ENCODE measurements around the gene ATF6. TPM values are rescaled to one million over a fixed set of nuclear protein-coding genes. Genes with fewer than 3 reads are reported as not detected.

ATF6 gene
- total and polyA plus RNA-seq, 2 donors from 2014 or later: 11.5 to 35.6 TPM

DNA sequence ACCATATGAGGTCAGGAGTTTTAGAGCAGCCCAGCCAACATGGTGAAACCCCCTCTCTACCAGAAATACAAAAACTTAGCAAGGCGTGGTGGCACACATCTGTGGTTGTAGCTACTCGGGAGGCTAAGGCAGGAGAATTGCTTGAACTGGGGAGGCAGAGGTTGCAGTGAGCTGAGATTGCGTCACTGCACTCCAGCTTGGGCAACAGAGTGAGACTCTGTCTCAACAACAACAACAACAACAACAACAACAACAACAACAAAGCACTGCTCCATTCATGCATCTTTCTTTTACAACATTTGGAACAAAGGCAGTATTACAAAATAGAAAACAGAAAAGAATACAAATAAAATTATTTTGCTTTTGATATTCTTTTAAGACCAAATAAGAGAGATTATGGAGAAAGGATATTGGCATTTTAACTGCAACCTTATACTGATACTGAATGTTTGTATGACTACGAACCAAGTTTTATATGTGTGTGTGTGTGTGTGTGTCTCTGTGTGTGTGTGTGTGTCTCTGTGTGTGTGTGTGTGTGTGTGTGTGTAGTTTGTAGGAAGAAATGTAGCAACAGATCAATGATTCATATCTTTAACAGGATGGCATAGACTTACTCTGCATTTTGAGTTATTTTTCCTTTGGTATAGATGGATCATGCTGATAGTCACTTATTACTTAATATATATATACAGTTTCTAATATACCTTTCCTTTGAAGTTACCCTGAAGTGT is 24.6 kb downstream of the ATF6 start:
- intact Hi-C loops (cut with DNase I): loop anchor here (5.0 kb wide), 1 partner anchor 242 kb away; no protein-coding TSS in a partner anchor
- Histone ChIP-seq H3K27ac (ENCODE audit: low read depth in 2 of 2, low read length in 2 of 2) (no peak overlapping the region), H3K9me3 (ENCODE audit: control insufficient read depth in 2 of 3, insufficient read depth in 1 of 3, low read length in 3 of 3) (no peaks in the 10 kb centered on the region), H3K4me3 (ENCODE audit: low read length in 3 of 3) (no peak overlapping the region), H3K4me1 (ENCODE audit: control insufficient read depth in 2 of 3, insufficient read depth in 2 of 3, low read depth in 1 of 3, low read length in 3 of 3) (no peaks in the 10 kb centered on the region), H3K36me3 (ENCODE audit: control insufficient read depth in 2 of 3, insufficient read depth in 3 of 3, low read length in 3 of 3) (peaks cover 9 to 34% (median 15%) of the 10 kb centered on the region in 3 donors), H3K27me3 (ENCODE audit: control insufficient read depth, insufficient read depth, low read length) (no peaks in the 10 kb centered on the region), H3K9ac (ENCODE audit: low read length in 3 of 3) (no peak overlapping the region)
- FAIRE-seq (no peak), DNase-seq (no peak)
- TF ChIP-seq CTCF (IDR thresholded peaks at IDR 0.05; ENCODE audit: borderline replicate concordance, extremely low read depth, insufficient read depth): no peak

DNA sequence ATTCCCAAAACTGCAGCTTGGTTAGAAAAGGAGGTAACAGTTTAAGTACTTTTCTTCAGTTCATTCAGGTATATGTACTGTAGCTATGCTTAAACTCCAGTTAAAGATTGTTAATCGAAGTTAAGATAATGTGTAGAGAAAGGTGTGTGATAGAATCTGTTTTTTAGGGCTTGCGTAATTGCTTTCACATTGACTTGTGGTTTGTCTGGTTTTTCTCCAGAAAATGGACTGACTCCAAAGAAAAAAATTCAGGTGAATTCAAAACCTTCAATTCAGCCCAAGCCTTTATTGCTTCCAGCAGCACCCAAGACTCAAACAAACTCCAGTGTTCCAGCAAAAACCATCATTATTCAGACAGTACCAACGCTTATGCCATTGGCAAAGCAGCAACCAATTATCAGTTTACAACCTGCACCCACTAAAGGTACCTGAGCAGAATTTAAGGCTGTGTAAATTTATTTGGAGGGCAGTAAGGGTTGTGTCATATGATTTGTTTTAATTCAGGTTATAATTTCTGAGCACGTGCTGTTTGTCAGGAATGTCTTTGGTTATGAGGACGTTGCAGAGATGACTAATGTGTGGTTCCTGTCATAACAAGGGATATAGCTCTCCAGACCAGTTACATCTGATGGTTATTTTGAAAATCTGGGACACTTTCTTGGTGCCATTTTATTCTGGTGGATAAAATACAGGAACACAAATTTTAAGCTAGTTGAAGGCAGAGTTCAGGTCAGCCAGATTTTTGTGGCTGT is 26.0 kb downstream of the ATF6 start:
- DNase-seq (no peak), FAIRE-seq (no peak)
- TF ChIP-seq CTCF (IDR thresholded peaks at IDR 0.05; ENCODE audit: borderline replicate concordance, extremely low read depth, insufficient read depth): no peak
- H3K27ac ChIP-seq (ENCODE audit: low read depth in 2 of 2, low read length in 2 of 2): no peak overlapping the region
- no peak overlapping the region for H3K9ac ChIP-seq (ENCODE audit: low read length in 3 of 3)
- H3K27me3 ChIP-seq (ENCODE audit: control insufficient read depth, insufficient read depth, low read length): no peaks in the 10 kb centered on the region
- peaks cover 8 to 34% (median 13%) of the 10 kb centered on the region in 3 donors for H3K36me3 ChIP-seq (ENCODE audit: control insufficient read depth in 2 of 3, insufficient read depth in 3 of 3, low read length in 3 of 3)
- intact Hi-C loops (cut with DNase I): loop anchor here (5.0 kb wide), 1 partner anchor 240 kb away; no protein-coding TSS in a partner anchor
- no peaks in the 10 kb centered on the region for H3K4me1 ChIP-seq (ENCODE audit: control insufficient read depth in 2 of 3, insufficient read depth in 2 of 3, low read depth in 1 of 3, low read length in 3 of 3)
- no peak overlapping the region for H3K4me3 ChIP-seq (ENCODE audit: low read length in 3 of 3)
- no peaks in the 10 kb centered on the region for H3K9me3 ChIP-seq (ENCODE audit: control insufficient read depth in 2 of 3, insufficient read depth in 1 of 3, low read length in 3 of 3)

DNA sequence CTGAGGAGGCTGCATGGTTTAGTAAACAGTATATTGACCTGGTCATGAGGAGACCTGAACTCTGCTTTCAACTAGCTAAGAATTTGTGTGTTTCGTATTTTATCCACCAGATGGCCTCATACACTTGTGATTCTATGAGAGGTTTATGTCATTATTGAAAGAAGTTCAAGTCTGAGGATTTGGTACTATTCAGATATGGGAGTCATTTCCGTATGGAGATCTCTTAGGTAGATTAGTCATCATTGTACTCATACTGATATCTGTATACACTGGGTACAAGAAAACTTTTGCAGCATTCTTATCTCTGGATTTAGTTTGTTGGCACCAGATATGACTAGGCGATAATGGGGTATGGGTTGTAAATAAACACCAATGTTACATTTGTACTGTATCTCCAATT is 26.6 kb downstream of the ATF6 start:
- H3K4me3 ChIP-seq (ENCODE audit: low read length in 3 of 3): no peak overlapping the region
- intact Hi-C loops (cut with DNase I): loop anchor here (5.0 kb wide), 1 partner anchor 240 kb away; no protein-coding TSS in a partner anchor
- no peak overlapping the region for H3K27ac ChIP-seq (ENCODE audit: low read depth in 2 of 2, low read length in 2 of 2)
- peak; percentile 45 for TF ChIP-seq CTCF (IDR thresholded peaks at IDR 0.05; ENCODE audit: borderline replicate concordance, extremely low read depth, insufficient read depth)
- no peak overlapping the region for H3K9ac ChIP-seq (ENCODE audit: low read length in 3 of 3)
- no peaks in the 10 kb centered on the region for H3K27me3 ChIP-seq (ENCODE audit: control insufficient read depth, insufficient read depth, low read length)
- peak; percentile 94 for FAIRE-seq
- no peaks in the 10 kb centered on the region for H3K4me1 ChIP-seq (ENCODE audit: control insufficient read depth in 2 of 3, insufficient read depth in 2 of 3, low read depth in 1 of 3, low read length in 3 of 3)
- no peaks in the 10 kb centered on the region for H3K9me3 ChIP-seq (ENCODE audit: control insufficient read depth in 2 of 3, insufficient read depth in 1 of 3, low read length in 3 of 3)
- DNase-seq: peak in 2 of 5 donors; percentile 75 to 76
- peaks cover 10 to 38% (median 12%) of the 10 kb centered on the region in 3 donors for H3K36me3 ChIP-seq (ENCODE audit: control insufficient read depth in 2 of 3, insufficient read depth in 3 of 3, low read length in 3 of 3)
